SU-DHL-6 (cell line): ENCODE measurements around the gene EAPP.
"Not testable (repeated sequence)": the region's sequence is repeated elsewhere in the genome, so short reads cannot be mapped to it uniquely, and the experiment has no call there.

ENCODE experiments used
- CTCF ChIP-seq: fragments of 200-600 bp; sonication (generic); IDR thresholded peaks from one replicate; pipeline ENCODE4 v1.5.1; 2017; ENCODE audit warnings: antibody characterized with exemption, mild to moderate bottlenecking, low read length, moderate library complexity; ENCODE audit not compliant: insufficient read depth, poor library complexity, severe bottlenecking
- EZH2phosphoT487 ChIP-seq: fragments of 200-600 bp; sonication (generic), shearing (Covaris generic); conservative IDR thresholded peaks from 2 replicates; pipeline ENCODE4 v1.6.1; 2018; ENCODE audit warnings: mild to moderate bottlenecking, antibody characterized with exemption, low read length, moderate library complexity, mixed read lengths

- TF ChIP-seq CTCF, EZH2phosphoT487: not testable (repeated sequence)
Measured at GRCh38 chr14:34547136-34547520, 7.6 kb upstream of the EAPP start.
